HFF-Myc (cell line): ENCODE measurements around the gene PRKAG2.

Source experiments
- DNase-seq: peaks from one replicate; pipeline ENCODE4 v3.0.0-alpha.2; 2011; ENCODE audit warnings: low read depth; ENCODE audit errors: extremely low read depth
- H3K4me3 ChIP-seq: replicated peaks from 2 replicates; pipeline ENCODE4 v1.5.1; 2011; ENCODE audit warnings: low read depth, mild to moderate bottlenecking, control low read depth, low read length
- CTCF ChIP-seq: IDR thresholded peaks from 2 replicates; pipeline ENCODE4 v1.5.1; 2012; ENCODE audit warnings: mild to moderate bottlenecking, low read depth, low read length, control low read depth; ENCODE audit errors: missing control alignments

Gene PRKAG2

GRCh38 chr7:151672716-151673115 is 204.2 kb downstream of the PRKAG2 start:
- TF ChIP-seq CTCF = no peak
- no peak for DNase-seq

GRCh38 chr7:151671514-151671913 is 205.4 kb downstream of the PRKAG2 start:
- H3K4me3 ChIP-seq = no peak overlapping the region
- TF ChIP-seq CTCF = no peak
- no peak for DNase-seq

More at GRCh38 chr7:151672716-151673115, 204.2 kb downstream of the PRKAG2 start:
- no peak overlapping the region for H3K4me3 ChIP-seq

GRCh38 chr7:151669762-151670161 is 207.2 kb downstream of the PRKAG2 start:
- no peak for DNase-seq
- TF ChIP-seq CTCF = no peak
- no peak overlapping the region for H3K4me3 ChIP-seq

GRCh38 chr7:151666886-151667285 is 210.0 kb downstream of the PRKAG2 start:
- DNase-seq = no peak
- TF ChIP-seq CTCF = no peak
- no peak overlapping the region for H3K4me3 ChIP-seq

GRCh38 chr7:151665368-151665767 is 211.5 kb downstream of the PRKAG2 start:
- no peak overlapping the region for H3K4me3 ChIP-seq
- DNase-seq = no peak
- TF ChIP-seq CTCF = no peak

- no peak overlapping the region for H3K4me3 ChIP-seq
- no peak for DNase-seq
- no peak for TF ChIP-seq CTCF
Observed at GRCh38 chr7:151664268-151664667, 212.6 kb downstream of the PRKAG2 start.

GRCh38 chr7:151663382-151664100 is 213.4 kb downstream of the PRKAG2 start:
- no peak overlapping the region for H3K4me3 ChIP-seq
- DNase-seq = no peak
- TF ChIP-seq CTCF = no peak
